Upper lobe of left lung (tissue), 4 donors: Measurements from ENCODE around the gene NT5DC4.

Experiments used
- CTCF ChIP-seq, 6 experiments: fragments of 450-650 bp in 4 of 6; fragments of 200-600 bp in 2 of 6; sonication (generic) in 2 of 6; IDR thresholded peaks; one replicate each; pipeline ENCODE4 v1.5.1; 2016 to 2019; ENCODE audit warnings: antibody characterized with exemption in 6 of 6
- EP300 ChIP-seq, 4 donors: sonication (generic); formaldehyde crosslinking; IDR thresholded peaks; one replicate each; pipeline ENCODE4 v1.5.1; 2017; ENCODE audit warnings: antibody characterized with exemption in 4 of 4, control low read depth in 2 of 4
- POLR2AphosphoS5 ChIP-seq, 2 donors: sonication (generic); formaldehyde crosslinking; IDR thresholded peaks; one replicate each; pipeline ENCODE4 v1.5.1; 2017; ENCODE audit warnings: antibody characterized with exemption in 2 of 2

DNA sequence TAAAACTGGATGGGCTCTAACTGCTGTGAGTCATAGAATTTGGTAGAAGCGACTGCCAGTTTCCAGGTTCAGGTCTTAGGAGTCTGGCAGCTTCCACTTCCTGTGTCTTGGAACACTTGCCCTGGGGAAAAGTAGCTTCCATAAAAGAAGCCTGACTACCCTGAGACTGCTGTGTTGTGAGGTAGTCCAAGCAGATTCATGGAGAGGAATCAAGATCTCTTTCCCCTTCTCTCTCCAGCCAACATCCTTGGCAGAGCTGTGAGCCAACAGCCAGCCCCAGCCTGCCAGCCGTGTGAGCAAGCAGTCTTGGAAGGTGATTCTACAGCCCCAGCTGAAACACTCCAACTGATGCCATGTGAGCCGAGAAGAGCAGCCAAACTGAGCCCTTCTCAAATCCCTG, 41.3 kb upstream of the NT5DC4 start:
- TF ChIP-seq POLR2AphosphoS5 (IDR thresholded peaks at IDR 0.05) (no peak), CTCF (IDR thresholded peaks at IDR 0.05) (no peak), EP300 (IDR thresholded peaks at IDR 0.05) (no peak)
